Measurements from ENCODE around the gene CCDC47. TPM values are rescaled to one million over a fixed set of nuclear protein-coding genes. Genes with fewer than 3 reads are reported as not detected.
A peak's percentile ranks its signal among the peaks of the same experiment; 100 is the strongest.

The CCDC47 gene
- total RNA-seq, 1 experiment from 2014 or later: 79.4 TPM

DNA sequence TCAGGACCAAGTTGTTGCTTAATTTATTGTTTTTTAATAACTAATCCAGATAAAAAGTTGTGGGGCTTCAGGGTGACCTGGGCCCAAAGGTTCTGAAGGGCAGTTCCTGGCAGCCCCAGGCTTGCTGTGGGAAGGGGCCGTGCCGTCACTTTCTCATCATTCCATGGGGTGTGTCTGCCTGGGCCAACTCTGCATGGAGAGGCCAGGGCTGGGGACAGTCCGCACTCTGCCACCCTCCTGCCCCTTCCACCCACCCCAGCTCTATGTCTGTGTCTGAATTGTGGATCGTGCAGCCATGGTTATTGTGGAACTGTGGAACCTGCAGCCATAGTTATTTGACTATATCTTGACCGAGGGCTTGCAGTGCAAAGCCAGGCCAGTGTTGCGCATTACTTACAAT lies 77.5 kb downstream of the CCDC47 start:
- Histone ChIP-seq H2BK5ac (ENCODE audit: insufficient read length, low read length) (no peak overlapping the region), H3K27ac (ENCODE audit: insufficient read length, low read depth, low read length) (no peak overlapping the region), H3K4me2 (ENCODE audit: insufficient read depth, insufficient read length, low read length) (no peak overlapping the region), H2AK5ac (ENCODE audit: insufficient read length, low read length) (no peak overlapping the region), H2AFZ (ENCODE audit: low read length) (no peak overlapping the region), H3K9me3 (ENCODE audit: control insufficient read depth, low read depth, low read length) (no peaks in the 10 kb centered on the region), H3T11ph (ENCODE audit: low read length) (no peak overlapping the region), H3K27me3 (ENCODE audit: insufficient read depth, low read length) (no peaks in the 10 kb centered on the region), H3K4me1 (ENCODE audit: insufficient read depth, low read length) (no peaks in the 10 kb centered on the region; the same call in 1 of the 2 replicates), H4K91ac (ENCODE audit: insufficient read length, low read depth, low read length) (no peak overlapping the region), H4K20me1 (ENCODE audit: control insufficient read depth, insufficient read depth, insufficient read length) (no peaks in the 10 kb centered on the region), H2BK120ac (ENCODE audit: low read depth, low read length, poor library complexity, severe bottlenecking) (no peak overlapping the region), H2BK12ac (ENCODE audit: insufficient read length, low read depth, low read length) (no peak overlapping the region), H3K79me2 (ENCODE audit: insufficient read depth, low read length) (no peaks in the 10 kb centered on the region), H3K23me2 (ENCODE audit: insufficient read length, low read depth, low read length, poor library complexity, severe bottlenecking) (peaks cover 15% of the 10 kb centered on the region), H3K56ac (ENCODE audit: insufficient read length, low read depth, low read length) (no peak overlapping the region), H3K14ac (ENCODE audit: insufficient read depth, low read length) (no peak overlapping the region), H3K9ac (ENCODE audit: extremely low read depth, insufficient read length, low read length) (no peak overlapping the region), H3K4ac (ENCODE audit: low read depth, low read length) (no peak overlapping the region), H4K5ac (ENCODE audit: insufficient read length, low read depth, low read length) (no peak overlapping the region), H3K18ac (ENCODE audit: insufficient read length, low read depth, low read length) (no peak overlapping the region), H2BK15ac (ENCODE audit: low read depth, low read length) (no peak overlapping the region), H4K8ac (replicated peaks; ENCODE audit: insufficient read length, low read depth, low read length) (no peak overlapping the region), H2BK20ac (ENCODE audit: low read depth, low read length, poor library complexity, severe bottlenecking) (no peak overlapping the region), H3K79me1 (ENCODE audit: insufficient read depth, low read depth, low read length, poor library complexity, severe bottlenecking) (no peaks in the 10 kb centered on the region), H3K23ac (ENCODE audit: insufficient read length, low read depth, low read length) (no peak overlapping the region)
- no peak overlapping the region; a peak in 1 of 5 replicates for H3K4me3 Mint-ChIP-seq
- H3K27ac Mint-ChIP-seq: peak overlapping the region in 2 of 3 experiments; percentile 44 to 69; a peak in 2 of 7 replicates
- DNase-seq: no peak
- H3K36me3 Mint-ChIP-seq (ENCODE audit: insufficient read depth in 1 of 3, low read depth in 3 of 3): peaks cover 5 to 37% (median 18%) of the 10 kb centered on the region in 3 experiments
- no peak for TF ChIP-seq CTCF (conservative IDR thresholded peaks at IDR 0.05)
- no peaks in the 10 kb centered on the region for H3K27me3 Mint-ChIP-seq (ENCODE audit: low read depth)
- peaks cover 20 to 34% of the 10 kb centered on the region in 2 experiments for H3K4me1 Mint-ChIP-seq
- no CpG with 5 or more reads among the region's 6 CpGs for whole genome bisulfite sequencing (ENCODE audit: extremely low coverage, insufficient read length, low lambda C conversion rate)
- no peaks in the 10 kb centered on the region for H3K9me3 Mint-ChIP-seq

Other genes starting within 250 kb of the CCDC47 start
- gene DCAF7, start 223.1 kb downstream of the CCDC47 start, total RNA-seq (2021): 86.2 and 88.8 TPM in 2 replicates
- 28.9 and 30.2 TPM in 2 replicates for gene TACO1, start 172.7 kb downstream of the CCDC47 start, total RNA-seq (2021)
- gene MAP3K3, start 151.2 kb downstream of the CCDC47 start, total RNA-seq (2021): 21.1 and 24.3 TPM in 2 replicates
- gene LIMD2, start 73.5 kb downstream of the CCDC47 start, total RNA-seq (2021): 93.5 and 94.4 TPM in 2 replicates
- gene STRADA, start 31.8 kb downstream of the CCDC47 start, total RNA-seq (2021): 34.5 and 35.0 TPM in 2 replicates
- gene DDX42, start 573 bp upstream of the CCDC47 start, total RNA-seq (2021): 184 and 187 TPM in 2 replicates
- 178 and 183 TPM in 2 replicates for gene PSMC5, start 53.8 kb upstream of the CCDC47 start, total RNA-seq (2021)
- 77.5 and 80.3 TPM in 2 replicates for gene FTSJ3, start 54.1 kb upstream of the CCDC47 start, total RNA-seq (2021)
- gene SMARCD2, start 69.1 kb upstream of the CCDC47 start, total RNA-seq (2021): 68.9 and 71.4 TPM in 2 replicates
- gene CSH2, start 100.1 kb upstream of the CCDC47 start, total RNA-seq (2021): not detected in 2 replicates
- 0.50 and 0.77 TPM in 2 replicates for gene GH2, start 108.3 kb upstream of the CCDC47 start, total RNA-seq (2021)
- gene CSH1, start 123.0 kb upstream of the CCDC47 start, total RNA-seq (2021): not detected in 2 replicates
- gene CSHL1, start 137.7 kb upstream of the CCDC47 start, total RNA-seq (2021): not detected in 2 replicates
- gene GH1, start 145.2 kb upstream of the CCDC47 start, total RNA-seq (2021): not detected in 2 replicates
- 0.96 and 1.4 TPM in 2 replicates for gene CD79B, start 158.7 kb upstream of the CCDC47 start, total RNA-seq (2021)
- 5.0 and 5.8 TPM in 2 replicates for gene SCN4A, start 199.3 kb upstream of the CCDC47 start, total RNA-seq (2021)
- 0.87 and 1.5 TPM in 2 replicates for gene PRR29, start 224.8 kb upstream of the CCDC47 start, total RNA-seq (2021)
- gene ICAM2, start 247.0 kb upstream of the CCDC47 start, total RNA-seq (2021): 0.28 and 0.35 TPM in 2 replicates